Ureter (tissue), 1 donor: ENCODE measurements around the gene CGNL1. TPM values are rescaled to one million over a fixed set of nuclear protein-coding genes. Genes with fewer than 3 reads are reported as not detected.

Source experiments
- DNase-seq: peaks from one replicate; pipeline ENCODE4 v3.0.0-alpha.2; 2020; ENCODE audit warnings: low spot score
- total RNA-seq: library from RNA; stranded (reverse); gene quantifications from one replicate; pipeline ENCODE4 v1.2.4, GENCODE V29; 2023
- donor health status: DM: yes; HTN: yes; CAD: no.

CGNL1 gene
- total RNA-seq, 1 donor from 2014 or later, result 12.6 TPM

DNA sequence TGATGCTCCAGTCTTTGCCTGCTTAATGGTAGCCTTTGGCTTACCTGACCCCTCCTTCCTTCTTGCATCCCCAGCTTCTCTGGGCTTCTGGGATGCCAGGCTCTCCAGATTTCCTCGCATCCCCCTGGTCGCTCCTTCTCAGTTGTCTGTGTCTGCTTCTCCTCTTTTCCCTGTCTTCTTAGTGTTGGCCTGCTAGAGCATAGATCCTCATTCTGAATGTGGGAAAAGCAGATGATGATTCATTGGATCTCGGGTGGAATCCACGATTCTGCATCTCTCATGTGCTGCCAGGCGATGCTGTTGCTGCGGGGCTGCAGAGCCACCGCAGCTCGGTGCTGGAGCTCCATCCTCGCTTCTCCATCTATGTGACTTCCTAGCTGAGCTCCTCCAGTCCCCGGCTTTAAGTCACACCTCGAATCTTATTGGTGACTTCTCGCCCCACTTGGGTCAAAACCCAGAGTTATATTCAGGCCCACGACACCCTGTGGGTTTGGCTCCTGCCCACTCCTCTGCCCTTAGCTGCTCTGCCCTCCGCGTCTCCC, 47.4 kb downstream of the CGNL1 start:
- no peak for DNase-seq

DNA sequence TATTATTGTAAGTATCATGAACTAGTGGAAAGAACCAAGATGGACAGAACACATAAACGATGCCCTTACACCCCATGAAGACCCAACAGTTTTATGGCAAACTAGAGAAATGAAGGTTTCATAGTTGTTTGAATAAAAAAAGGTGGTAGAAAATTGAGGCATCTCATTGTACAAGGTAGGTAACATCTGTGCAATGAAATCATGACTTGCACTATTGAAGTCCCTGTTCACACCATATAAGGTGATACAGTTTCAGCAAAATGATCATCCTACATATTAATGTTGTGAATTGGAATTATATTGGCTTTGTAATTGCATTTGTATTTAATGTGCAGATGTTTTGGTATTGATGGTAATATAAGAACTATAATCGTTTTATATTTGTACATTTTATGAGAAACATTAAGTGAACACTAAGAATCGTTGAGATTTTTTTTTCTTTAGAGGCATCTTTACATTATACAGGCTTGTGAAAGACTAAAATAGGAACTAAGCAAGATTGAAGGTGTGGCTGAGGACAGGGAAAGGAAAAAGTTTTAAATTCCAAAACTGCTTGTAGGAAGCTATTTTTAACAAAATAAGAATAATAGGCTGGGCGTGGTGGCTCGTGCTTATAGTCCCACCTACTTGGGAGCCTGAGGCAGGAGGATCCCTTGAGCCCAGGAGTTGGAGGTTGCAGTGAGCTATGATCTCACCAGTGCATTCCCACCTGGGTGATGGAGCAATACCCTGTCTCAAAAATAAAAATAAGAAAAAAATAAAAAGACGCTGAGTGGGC, 48.5 kb downstream of the CGNL1 start:
- DNase-seq, result no peak

DNA sequence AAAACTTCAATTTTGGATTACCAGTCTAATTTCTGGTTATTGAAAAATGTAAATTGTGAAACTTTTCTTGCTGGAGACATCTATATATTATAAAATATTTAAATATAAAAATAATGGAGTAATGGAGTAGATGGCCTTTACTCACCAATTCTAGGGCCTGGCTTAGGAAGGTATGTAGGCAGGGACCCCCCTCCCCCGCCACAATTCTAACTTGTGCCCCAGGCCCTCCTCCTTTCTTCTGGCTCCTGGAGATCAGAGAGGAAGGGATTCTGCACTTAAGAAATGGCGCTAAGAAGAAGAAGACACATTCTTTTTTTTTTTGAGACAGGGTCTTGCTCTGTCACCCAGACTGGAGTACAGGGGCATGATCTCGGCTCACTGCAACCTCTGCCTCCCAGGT, 49.5 kb downstream of the CGNL1 start:
- DNase-seq, result no peak

DNA sequence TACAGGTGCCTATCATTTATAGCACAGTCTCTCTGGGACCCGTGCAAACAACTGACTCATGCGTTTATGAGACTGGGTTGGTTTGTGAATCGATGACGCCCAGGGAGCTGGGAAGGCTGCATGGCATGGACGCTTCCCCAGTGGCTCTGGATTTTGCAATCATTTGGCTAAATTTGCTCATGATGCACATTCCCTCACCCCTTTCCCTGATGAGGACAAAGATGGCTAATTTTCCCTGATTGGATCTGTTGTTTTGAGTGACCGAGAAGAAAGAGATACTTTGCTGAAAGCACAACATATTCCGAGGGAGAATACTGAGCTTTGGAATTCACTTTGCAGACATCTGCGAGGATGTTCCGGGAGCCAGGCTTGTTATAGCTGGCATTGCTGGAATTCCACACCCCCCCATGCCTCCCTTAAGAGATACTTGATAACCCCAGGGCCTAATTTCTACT, 51.1 kb downstream of the CGNL1 start:
- no peak for DNase-seq

DNA sequence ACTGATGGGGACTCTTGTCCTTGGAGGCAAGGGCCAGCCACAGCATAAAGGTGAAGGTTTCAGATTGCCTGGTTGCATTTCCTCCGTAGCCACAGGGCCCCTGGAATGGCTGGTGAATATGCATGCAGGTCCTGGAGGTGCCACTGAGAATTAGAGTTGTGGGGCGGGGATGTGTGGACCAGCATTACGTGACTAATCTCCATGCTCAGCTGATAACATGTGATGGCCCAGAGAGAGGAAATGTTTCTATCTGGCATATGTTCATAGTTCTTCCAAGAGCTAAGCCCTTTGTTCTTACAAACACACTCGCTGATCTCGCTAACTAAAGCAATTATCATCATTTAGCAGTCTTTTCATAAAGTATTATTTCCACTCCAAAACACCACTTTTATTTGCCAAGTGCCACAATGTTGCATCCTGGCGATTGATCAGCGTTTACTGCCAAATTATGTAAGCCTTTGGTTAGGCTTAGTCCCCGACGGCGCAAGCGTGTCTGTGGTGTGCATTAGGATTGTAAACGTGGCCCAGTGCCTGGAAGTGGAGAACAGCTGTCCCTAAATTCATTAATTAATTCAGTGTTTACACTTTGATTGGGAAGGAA, 55.9 kb downstream of the CGNL1 start:
- no peak for DNase-seq

GRCh38 chr15:57436166-57436565, 59.9 kb downstream of the CGNL1 start:
- DNase-seq, result no peak

GRCh38 chr15:57436961-57437360, 60.7 kb downstream of the CGNL1 start:
- DNase-seq, result no peak

GRCh38 chr15:57437564-57437963, 61.3 kb downstream of the CGNL1 start:
- DNase-seq, result no peak

DNA sequence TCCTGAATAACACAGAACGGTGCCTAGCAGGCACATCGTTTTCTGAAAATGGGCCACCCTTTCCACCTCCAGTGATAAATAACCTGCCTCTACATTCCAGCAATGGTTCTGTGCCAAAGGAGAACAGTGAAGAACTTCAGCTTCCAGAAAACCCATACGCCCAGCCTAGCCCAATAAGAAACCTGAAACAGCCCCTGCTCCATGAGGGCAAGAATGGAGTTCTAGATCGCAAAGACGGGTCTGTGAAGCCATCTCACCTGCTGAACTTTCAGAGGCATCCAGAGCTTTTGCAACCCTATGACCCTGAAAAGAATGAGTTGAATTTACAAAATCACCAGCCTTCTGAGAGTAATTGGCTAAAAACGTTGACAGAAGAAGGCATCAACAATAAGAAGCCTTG, 61.9 kb downstream of the CGNL1 start:
- no peak for DNase-seq

GRCh38 chr15:57439128-57440027, 63.1 kb downstream of the CGNL1 start:
- no peak for DNase-seq

DNA sequence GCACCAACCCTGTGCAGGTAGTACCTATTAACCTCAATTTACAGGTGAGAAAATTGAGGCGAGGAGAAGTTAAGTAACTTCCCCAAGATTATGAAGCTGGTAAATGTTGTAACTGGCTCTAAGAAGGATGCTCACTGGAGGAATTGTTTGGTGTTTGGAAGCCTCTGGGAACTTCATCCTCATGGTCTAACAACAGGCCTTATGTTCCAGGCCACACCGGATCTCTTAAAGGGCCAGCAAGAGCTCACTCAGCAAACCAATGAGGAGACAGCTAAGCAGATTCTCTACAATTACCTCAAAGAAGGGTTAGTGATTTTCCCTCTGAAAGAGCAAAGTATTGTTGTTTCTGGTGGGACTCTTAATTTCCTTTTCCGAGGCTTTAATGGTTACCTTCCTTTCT, 63.9 kb downstream of the CGNL1 start:
- DNase-seq, result no peak

DNA sequence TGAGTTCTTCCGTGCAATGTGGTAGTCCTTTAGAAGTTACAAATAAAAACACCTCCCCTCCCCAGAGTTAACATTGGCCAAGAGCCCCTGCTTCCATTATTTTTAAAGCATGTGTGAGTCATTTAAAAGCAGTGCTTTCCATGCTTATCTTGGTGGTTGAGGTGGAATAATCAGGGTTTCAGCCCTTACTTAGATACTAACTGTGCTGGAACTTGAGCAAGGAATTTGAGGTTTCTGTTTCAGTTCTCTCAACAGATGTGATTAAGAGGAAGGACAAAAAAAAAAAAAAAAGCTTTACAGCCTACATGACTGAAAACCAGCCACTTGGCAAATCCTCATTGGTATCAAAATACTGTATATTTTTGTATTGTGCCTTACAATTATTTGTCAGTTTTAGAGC, 64.5 kb downstream of the CGNL1 start:
- DNase-seq, result no peak

- DNase-seq, result no peak
Observed at GRCh38 chr15:57442335-57442734, 66.0 kb downstream of the CGNL1 start.

DNA sequence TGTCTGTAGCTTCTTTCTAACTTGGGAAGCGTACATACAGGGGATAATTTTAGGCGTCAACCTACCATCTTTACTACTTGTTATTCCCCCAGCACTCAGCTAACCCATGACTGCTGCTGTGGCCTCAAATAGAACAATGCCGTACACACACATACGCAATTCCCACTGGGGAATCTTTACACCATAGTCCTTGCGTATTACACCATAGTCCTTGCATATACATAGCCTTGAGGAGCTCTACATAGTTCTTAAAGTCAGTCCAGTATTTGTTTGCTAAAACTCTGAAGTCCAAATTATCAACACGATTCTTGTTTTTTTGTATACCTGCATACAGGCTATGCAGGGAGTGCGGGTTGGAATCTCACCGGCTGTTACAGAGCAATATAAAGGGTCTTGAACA, 67.2 kb downstream of the CGNL1 start:
- no peak for DNase-seq

DNA sequence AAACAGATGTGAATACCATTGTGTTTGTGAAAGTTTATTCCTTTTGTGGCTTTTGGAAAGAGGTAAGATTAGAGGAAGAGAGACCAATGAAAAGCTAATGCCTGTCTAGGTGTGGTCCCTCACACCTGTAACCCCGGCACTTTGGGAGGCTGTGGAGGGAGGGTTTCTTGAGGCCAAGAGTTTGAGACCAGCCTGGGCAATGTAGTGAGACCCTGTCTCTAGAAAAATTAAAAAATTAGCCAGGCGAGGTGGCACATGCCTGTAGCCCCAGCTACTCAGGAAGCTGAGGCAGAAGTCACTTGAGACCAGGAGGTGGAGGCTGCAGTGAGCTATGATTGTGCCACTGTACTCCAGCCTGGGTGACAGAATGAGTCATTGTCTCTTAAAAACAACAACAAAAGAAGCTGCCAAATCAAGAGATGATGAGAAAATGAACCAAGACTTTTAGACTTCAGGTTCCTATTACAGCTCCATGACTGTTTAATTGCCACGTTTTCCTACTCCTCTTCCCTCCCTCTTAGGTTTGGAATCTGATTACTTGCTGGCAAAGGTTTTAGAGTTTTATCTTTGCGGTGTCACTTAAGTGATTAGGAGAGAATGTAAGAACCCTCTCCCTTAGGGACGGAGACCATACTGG, 68.7 kb downstream of the CGNL1 start:
- no peak for DNase-seq

DNA sequence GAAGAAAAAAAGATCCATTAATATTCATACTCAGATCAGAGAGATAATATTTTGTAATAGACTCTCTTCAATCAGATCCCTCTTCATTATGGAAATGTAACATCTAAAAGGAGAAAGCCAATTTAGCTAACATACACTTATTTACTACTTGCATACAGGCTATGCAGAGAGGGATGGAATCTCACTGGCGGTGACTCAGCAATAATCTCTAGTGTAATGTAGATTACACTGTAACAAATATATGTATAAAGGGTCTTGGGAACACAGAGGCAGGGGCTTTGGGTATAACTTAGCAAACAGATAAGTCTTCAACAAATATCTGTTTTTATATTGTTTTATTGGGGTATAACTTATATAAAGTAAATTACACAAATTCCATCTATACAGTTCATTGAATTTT, 69.6 kb downstream of the CGNL1 start:
- DNase-seq, result no peak

- no peak for DNase-seq
Observed at GRCh38 chr15:57446393-57446792, 70.1 kb downstream of the CGNL1 start.

- DNase-seq, result no peak
Observed at GRCh38 chr15:57451555-57451954, 75.2 kb downstream of the CGNL1 start.

GRCh38 chr15:57452090-57452754, 75.9 kb downstream of the CGNL1 start:
- DNase-seq, result no peak

DNA sequence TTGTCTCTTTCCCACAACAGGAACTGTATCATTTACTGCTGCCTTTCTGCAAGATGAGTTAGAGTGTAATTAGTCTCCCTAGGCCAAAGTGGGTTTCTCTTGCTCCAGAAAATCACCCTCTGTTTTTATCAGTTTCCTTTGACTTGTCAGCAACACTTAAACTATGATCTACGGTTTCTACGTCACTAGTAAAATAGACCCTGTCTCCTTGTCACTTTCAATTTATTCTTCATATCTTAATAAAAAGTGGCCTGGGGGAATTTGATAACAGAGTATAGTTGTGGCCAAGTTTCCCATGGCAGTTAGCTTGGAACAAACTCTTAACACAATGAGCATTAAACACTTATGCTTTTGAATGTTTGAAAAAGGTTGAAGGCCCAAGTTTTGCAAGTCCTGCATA, 79.6 kb downstream of the CGNL1 start:
- no peak for DNase-seq

- DNase-seq, result no peak
Observed at GRCh38 chr15:57456559-57456958, 80.3 kb downstream of the CGNL1 start.
